HT-29 (cell line): ENCODE data around the gene AOPEP. TPM values are rescaled to one million over a fixed set of nuclear protein-coding genes. Genes with fewer than 3 reads are reported as not detected.
"Not testable (repeated sequence)": the region's sequence is repeated elsewhere in the genome, so short reads cannot be mapped to it uniquely, and the experiment has no call there.

Experiments
- DNase-seq: peaks from one replicate; pipeline ENCODE4 v3.0.0-alpha.2; 2015; ENCODE audit warnings: low spot score
- total RNA-seq: library from RNA; depleted of rRNA; stranded (reverse); fragments of >200 nt; shearing (Covaris generic); gene quantifications from 2 replicates; pipeline ENCODE4 v1.2.3, GENCODE V29; 2014

Gene AOPEP
- total RNA-seq, 1 experiment from 2014 or later, result 19.9 TPM

- no peak for DNase-seq
These were observed 205.2 kb downstream of the AOPEP start for GRCh38 chr9:94931740-94932139.

- no peak for DNase-seq
These were observed 206.4 kb downstream of the AOPEP start for GRCh38 chr9:94932652-94933510.

GRCh38 chr9:94933511-94933828, 207.0 kb downstream of the AOPEP start:
- DNase-seq, result no peak

- DNase-seq, result no peak
These were observed 208.4 kb downstream of the AOPEP start for GRCh38 chr9:94934816-94935328.

DNA sequence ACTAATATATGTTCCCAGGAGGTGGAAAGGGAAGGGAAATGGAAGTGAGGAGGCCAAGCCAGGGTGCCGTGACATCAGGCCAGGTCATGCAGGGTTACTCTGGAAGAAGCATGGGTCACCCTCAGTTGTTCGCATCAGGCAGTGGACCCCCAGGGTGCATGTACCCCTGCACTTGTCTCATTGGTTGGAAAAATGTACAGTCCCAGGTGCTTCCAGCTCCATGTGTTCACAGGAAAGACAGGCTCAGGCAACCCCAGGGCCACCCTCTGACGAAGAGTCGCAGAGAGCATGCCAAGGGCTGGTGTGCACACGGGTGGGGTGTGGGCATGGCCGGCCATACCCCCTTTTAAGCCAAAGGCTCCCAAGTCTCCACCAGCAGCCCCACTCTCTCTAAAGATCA, 208.9 kb downstream of the AOPEP start:
- DNase-seq, result no peak

GRCh38 chr9:94936419-94936818, 209.9 kb downstream of the AOPEP start:
- no peak for DNase-seq

GRCh38 chr9:94937214-94937903, 210.9 kb downstream of the AOPEP start:
- no peak for DNase-seq

GRCh38 chr9:94938384-94938783, 211.9 kb downstream of the AOPEP start:
- no peak for DNase-seq

DNA sequence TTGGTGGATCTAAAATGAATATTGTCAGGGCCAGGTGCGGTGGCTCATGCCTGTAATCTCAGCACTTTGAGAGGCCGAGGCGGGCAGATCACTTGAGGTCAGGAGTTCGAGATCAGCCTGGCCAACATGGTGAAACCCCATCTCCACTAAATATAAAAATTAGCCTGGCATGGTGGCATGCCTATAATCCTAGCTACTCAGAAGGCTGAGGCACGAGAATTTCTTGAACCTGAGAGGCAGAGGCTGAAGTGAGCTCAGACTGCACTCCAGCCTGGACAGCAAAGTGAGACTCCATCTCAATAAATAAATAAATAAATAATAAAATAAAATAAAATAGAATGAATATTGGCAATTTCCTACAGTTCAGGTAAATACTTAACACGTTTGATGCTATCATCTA, 213.8 kb downstream of the AOPEP start:
- DNase-seq, result not testable (repeated sequence)

DNA sequence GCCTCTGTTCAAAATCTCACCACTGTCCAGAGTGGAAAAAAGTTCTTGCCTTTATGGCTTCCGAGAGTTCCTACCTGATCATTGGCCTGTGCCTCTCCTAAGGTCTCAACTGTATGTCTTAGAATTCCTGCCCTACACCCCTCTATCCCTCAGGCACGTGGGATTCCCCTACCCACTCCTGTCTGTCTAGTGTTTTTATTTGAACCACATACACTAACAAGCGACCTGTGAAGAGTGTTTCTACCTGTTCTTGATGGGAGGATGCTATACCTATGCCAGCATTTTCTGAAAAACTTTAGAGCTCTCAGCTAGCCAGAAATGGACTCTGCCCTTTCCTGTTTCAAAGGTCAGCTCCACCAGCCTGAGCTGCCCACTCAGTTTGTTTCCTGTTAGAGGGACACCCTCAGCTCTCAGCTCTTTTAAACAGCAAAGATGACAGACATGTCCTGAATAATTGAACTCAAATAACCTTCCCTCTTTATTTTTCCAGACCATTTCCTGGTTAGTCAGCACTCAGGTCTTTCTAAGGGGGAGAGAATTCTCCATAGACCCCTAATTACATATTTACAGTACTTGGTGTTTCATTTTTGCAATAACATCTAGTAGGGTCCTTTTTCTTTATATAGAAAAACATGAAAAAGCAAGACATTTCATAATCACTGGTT, 214.8 kb downstream of the AOPEP start:
- peak; percentile 76 for DNase-seq

- no peak for DNase-seq
These were observed 218.1 kb downstream of the AOPEP start for GRCh38 chr9:94944626-94945025.

GRCh38 chr9:94945197-94946144, 219.0 kb downstream of the AOPEP start:
- DNase-seq, result peak; percentile 46

- DNase-seq, result no peak
These were observed 219.8 kb downstream of the AOPEP start for GRCh38 chr9:94946256-94946655.

- DNase-seq, result no peak
These were observed 222.2 kb downstream of the AOPEP start for GRCh38 chr9:94948567-94949235.

GRCh38 chr9:94949370-94949769, 222.9 kb downstream of the AOPEP start:
- DNase-seq, result no peak

DNA sequence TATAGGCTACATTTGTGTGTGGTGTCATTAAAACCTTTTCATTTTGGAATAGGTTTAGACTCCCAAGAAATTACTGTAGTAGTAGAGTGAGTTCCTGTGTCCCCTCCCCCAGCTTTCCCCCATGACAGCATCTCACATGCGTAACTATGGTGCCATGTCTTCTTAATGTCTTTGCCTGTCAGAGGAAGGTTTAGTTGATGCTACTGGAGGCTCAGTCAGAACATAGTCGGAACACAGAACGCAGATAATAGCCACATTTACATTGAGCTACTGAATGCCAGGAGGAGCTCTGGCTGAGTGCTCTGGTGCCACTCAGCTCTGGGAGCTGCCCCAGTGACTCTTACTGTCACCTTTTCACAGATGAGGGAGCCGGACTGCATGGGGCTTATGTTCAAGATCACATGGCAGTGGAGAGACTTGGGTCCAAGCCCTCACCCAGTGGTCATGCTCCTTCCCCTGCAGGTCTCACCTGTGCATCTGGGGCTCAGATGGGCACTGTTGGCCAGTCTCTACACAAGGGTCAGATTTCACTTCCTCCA, 223.6 kb downstream of the AOPEP start:
- no peak for DNase-seq

- DNase-seq, result peak; percentile 46
These were observed 224.3 kb downstream of the AOPEP start for GRCh38 chr9:94950579-94951323.

DNA sequence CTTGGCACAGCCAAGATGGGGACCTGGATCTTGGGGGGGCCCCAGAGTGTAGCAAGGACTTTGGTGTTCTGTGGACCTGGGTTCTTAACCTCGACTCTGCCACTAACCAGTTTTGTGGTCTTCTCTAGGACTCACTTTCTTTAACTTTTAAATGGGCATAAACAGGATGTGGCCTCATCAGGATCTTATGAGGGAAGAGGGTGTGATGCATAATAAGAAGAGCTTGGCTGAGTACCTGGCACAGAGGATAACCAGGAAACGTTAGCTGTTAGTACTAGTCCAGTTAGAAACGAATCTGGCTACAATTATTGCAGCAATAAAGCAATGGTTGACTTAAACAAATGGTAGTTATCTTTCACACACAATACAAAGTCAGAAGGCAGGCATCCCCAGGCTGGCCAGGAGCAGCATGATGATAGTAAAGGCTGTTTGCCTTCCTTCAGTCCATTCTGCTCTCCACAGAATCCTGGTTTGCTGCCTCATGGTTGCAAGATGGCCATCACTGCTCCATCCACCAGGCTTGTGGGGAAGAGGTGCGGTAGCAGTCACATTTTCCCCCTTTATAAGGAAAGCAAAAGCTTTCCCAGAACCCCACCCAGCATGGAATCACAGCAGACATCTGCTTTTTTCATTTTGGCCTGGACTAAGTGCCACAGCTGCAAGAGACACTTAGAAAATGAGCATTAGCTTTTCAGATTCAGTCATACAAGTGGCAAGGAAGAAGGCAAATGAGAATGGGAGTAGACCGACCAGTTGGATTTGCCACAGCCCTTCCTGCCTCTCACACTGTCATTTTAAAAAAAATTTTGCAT, 225.0 kb downstream of the AOPEP start:
- DNase-seq, result no peak
